ENCODE results near the gene PDE4C. TPM values are rescaled to one million over a fixed set of nuclear protein-coding genes. Genes with fewer than 3 reads are reported as not detected.

The PDE4C gene
- total RNA-seq, 1 experiment from 2014 or later = 3.0 TPM

GRCh38 chr19:18185538-18185937 lies 40.7 kb downstream of the PDE4C start:
- ATAC-seq (peak; percentile 92), DNase-seq (ENCODE audit: low spot score) (no peak)
- CTCF ChIA-PET = interaction anchor here (0.8 to 2.6 kb wide), 13 partner anchors 17 to 153 kb away, joined by 3 to 23 read pairs (median 4); a partner anchor contains a TSS
- no peaks in the 10 kb centered on the region for H3K27me3 Mint-ChIP-seq (ENCODE audit: low read depth)
- H3K27ac Mint-ChIP-seq = peak overlapping the region; percentile 87
- H3K4me3 Mint-ChIP-seq = no peak overlapping the region
- POLR2A ChIA-PET = interaction anchor here (0.6 kb wide), 1 partner anchor 59 kb away, joined by 3 read pairs; no protein-coding TSS in a partner anchor
- peaks cover 5% of the 10 kb centered on the region for H3K4me1 Mint-ChIP-seq
- H3K9me3 Mint-ChIP-seq = no peaks in the 10 kb centered on the region
- H3K36me3 Mint-ChIP-seq = no peaks in the 10 kb centered on the region
- TF ChIP-seq NFYB (CRISPR knock-in tag; conservative IDR thresholded peaks at IDR 0.05; ENCODE audit: low read depth) = no peak
- TF ChIP-seq NFE2L1 (CRISPR knock-in tag; IDR thresholded peaks at IDR 0.05) = no peak
- TF ChIP-seq, protein P1, sequence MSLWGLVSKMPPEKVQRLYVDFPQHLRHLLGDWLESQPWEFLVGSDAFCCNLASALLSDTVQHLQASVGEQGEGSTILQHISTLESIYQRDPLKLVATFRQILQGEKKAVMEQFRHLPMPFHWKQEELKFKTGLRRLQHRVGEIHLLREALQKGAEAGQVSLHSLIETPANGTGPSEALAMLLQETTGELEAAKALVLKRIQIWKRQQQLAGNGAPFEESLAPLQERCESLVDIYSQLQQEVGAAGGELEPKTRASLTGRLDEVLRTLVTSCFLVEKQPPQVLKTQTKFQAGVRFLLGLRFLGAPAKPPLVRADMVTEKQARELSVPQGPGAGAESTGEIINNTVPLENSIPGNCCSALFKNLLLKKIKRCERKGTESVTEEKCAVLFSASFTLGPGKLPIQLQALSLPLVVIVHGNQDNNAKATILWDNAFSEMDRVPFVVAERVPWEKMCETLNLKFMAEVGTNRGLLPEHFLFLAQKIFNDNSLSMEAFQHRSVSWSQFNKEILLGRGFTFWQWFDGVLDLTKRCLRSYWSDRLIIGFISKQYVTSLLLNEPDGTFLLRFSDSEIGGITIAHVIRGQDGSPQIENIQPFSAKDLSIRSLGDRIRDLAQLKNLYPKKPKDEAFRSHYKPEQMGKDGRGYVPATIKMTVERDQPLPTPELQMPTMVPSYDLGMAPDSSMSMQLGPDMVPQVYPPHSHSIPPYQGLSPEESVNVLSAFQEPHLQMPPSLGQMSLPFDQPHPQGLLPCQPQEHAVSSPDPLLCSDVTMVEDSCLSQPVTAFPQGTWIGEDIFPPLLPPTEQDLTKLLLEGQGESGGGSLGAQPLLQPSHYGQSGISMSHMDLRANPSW (CRISPR knock-in tag; conservative IDR thresholded peaks at IDR 0.05; ENCODE audit: low read depth) = no peak
- TF ChIP-seq JAZF1 (CRISPR knock-in tag; IDR thresholded peaks at IDR 0.05) = no peak
- TF ChIP-seq ZNF425 (CRISPR knock-in tag; conservative IDR thresholded peaks at IDR 0.05) = no peak
- TF ChIP-seq, protein P2, sequence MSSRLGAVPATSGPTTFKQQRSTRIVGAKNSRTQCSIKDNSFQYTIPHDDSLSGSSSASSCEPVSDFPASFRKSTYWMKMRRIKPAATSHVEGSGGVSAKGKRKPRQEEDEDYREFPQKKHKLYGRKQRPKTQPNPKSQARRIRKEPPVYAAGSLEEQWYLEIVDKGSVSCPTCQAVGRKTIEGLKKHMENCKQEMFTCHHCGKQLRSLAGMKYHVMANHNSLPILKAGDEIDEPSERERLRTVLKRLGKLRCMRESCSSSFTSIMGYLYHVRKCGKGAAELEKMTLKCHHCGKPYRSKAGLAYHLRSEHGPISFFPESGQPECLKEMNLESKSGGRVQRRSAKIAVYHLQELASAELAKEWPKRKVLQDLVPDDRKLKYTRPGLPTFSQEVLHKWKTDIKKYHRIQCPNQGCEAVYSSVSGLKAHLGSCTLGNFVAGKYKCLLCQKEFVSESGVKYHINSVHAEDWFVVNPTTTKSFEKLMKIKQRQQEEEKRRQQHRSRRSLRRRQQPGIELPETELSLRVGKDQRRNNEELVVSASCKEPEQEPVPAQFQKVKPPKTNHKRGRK (CRISPR knock-in tag; IDR thresholded peaks at IDR 0.05; ENCODE audit: borderline replicate concordance) = no peak
- no peak for TF ChIP-seq MXD4 (CRISPR knock-in tag; IDR thresholded peaks at IDR 0.05; ENCODE audit: borderline replicate concordance)
- TF ChIP-seq, protein P3, sequence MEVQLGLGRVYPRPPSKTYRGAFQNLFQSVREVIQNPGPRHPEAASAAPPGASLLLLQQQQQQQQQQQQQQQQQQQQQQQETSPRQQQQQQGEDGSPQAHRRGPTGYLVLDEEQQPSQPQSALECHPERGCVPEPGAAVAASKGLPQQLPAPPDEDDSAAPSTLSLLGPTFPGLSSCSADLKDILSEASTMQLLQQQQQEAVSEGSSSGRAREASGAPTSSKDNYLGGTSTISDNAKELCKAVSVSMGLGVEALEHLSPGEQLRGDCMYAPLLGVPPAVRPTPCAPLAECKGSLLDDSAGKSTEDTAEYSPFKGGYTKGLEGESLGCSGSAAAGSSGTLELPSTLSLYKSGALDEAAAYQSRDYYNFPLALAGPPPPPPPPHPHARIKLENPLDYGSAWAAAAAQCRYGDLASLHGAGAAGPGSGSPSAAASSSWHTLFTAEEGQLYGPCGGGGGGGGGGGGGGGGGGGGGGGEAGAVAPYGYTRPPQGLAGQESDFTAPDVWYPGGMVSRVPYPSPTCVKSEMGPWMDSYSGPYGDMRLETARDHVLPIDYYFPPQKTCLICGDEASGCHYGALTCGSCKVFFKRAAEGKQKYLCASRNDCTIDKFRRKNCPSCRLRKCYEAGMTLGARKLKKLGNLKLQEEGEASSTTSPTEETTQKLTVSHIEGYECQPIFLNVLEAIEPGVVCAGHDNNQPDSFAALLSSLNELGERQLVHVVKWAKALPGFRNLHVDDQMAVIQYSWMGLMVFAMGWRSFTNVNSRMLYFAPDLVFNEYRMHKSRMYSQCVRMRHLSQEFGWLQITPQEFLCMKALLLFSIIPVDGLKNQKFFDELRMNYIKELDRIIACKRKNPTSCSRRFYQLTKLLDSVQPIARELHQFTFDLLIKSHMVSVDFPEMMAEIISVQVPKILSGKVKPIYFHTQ (CRISPR knock-in tag; IDR thresholded peaks at IDR 0.05) = no peak
- no peak for TF ChIP-seq CREM (CRISPR knock-in tag; IDR thresholded peaks at IDR 0.05)

GRCh38 chr19:18183529-18183928 lies 42.7 kb downstream of the PDE4C start:
- Mint-ChIP-seq H3K9me3 (no peaks in the 10 kb centered on the region), H3K4me3 (no peak overlapping the region), H3K27ac (no peak overlapping the region), H3K36me3 (no peaks in the 10 kb centered on the region; the same call in 1 of the 2 replicates), H3K27me3 (ENCODE audit: low read depth) (no peaks in the 10 kb centered on the region), H3K4me1 (peaks cover 5% of the 10 kb centered on the region)
- ChIA-PET CTCF (interaction anchor here (1.1 to 2.7 kb wide), 6 partner anchors 15 to 145 kb away, joined by 3 to 23 read pairs (median 4); no protein-coding TSS in a partner anchor), POLR2A (no interaction called here)
- DNase-seq (ENCODE audit: low spot score) (no peak), ATAC-seq (no peak)
- no peak for TF ChIP-seq ZNF416 (CRISPR knock-in tag; IDR thresholded peaks at IDR 0.05)
- TF ChIP-seq ZNF219 (CRISPR knock-in tag; IDR thresholded peaks at IDR 0.05; ENCODE audit: borderline replicate concordance) = no peak
- TF ChIP-seq ZNF425 (CRISPR knock-in tag; conservative IDR thresholded peaks at IDR 0.05) = no peak
- no peak for TF ChIP-seq ETV6 (CRISPR knock-in tag; IDR thresholded peaks at IDR 0.05)
- TF ChIP-seq, protein P4, sequence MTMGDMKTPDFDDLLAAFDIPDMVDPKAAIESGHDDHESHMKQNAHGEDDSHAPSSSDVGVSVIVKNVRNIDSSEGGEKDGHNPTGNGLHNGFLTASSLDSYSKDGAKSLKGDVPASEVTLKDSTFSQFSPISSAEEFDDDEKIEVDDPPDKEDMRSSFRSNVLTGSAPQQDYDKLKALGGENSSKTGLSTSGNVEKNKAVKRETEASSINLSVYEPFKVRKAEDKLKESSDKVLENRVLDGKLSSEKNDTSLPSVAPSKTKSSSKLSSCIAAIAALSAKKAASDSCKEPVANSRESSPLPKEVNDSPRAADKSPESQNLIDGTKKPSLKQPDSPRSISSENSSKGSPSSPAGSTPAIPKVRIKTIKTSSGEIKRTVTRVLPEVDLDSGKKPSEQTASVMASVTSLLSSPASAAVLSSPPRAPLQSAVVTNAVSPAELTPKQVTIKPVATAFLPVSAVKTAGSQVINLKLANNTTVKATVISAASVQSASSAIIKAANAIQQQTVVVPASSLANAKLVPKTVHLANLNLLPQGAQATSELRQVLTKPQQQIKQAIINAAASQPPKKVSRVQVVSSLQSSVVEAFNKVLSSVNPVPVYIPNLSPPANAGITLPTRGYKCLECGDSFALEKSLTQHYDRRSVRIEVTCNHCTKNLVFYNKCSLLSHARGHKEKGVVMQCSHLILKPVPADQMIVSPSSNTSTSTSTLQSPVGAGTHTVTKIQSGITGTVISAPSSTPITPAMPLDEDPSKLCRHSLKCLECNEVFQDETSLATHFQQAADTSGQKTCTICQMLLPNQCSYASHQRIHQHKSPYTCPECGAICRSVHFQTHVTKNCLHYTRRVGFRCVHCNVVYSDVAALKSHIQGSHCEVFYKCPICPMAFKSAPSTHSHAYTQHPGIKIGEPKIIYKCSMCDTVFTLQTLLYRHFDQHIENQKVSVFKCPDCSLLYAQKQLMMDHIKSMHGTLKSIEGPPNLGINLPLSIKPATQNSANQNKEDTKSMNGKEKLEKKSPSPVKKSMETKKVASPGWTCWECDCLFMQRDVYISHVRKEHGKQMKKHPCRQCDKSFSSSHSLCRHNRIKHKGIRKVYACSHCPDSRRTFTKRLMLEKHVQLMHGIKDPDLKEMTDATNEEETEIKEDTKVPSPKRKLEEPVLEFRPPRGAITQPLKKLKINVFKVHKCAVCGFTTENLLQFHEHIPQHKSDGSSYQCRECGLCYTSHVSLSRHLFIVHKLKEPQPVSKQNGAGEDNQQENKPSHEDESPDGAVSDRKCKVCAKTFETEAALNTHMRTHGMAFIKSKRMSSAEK (CRISPR knock-in tag; IDR thresholded peaks at IDR 0.05; ENCODE audit: borderline replicate concordance) = no peak
- TF ChIP-seq, protein P3 (CRISPR knock-in tag; IDR thresholded peaks at IDR 0.05) = no peak
- no peak for TF ChIP-seq ELF4 (CRISPR knock-in tag; IDR thresholded peaks at IDR 0.05; ENCODE audit: low read depth)
